HG03571 (cell line): ENCODE measurements around the gene ENTREP1.
"Not testable (repeated sequence)": the region's sequence is repeated elsewhere in the genome, so short reads cannot be mapped to it uniquely, and the experiment has no call there.

ENCODE experiments used
- ATAC-seq: cut with Tn5 transposase; IDR thresholded peaks from one replicate; pipeline ENCODE4 v1.9.1; 2021; ENCODE audit not compliant: unreplicated experiment

Gene ENTREP1

GRCh38 chr9:69400470-69400869, 75.5 kb downstream of the ENTREP1 start:
- ATAC-seq, result no peak

GRCh38 chr9:69409936-69410335, 84.9 kb downstream of the ENTREP1 start:
- ATAC-seq, result not testable (repeated sequence)

GRCh38 chr9:69411246-69411645, 86.2 kb downstream of the ENTREP1 start:
- ATAC-seq, result no peak

GRCh38 chr9:69411931-69412740, 87.1 kb downstream of the ENTREP1 start:
- ATAC-seq, result no peak

GRCh38 chr9:69412741-69413150, 87.7 kb downstream of the ENTREP1 start:
- ATAC-seq, result no peak

- ATAC-seq, result no peak
These were observed 95.7 kb downstream of the ENTREP1 start for GRCh38 chr9:69420611-69421270.

- no peak for ATAC-seq
These were observed 97.1 kb downstream of the ENTREP1 start for GRCh38 chr9:69421908-69422801.

- ATAC-seq, result no peak
These were observed 100.3 kb downstream of the ENTREP1 start for GRCh38 chr9:69425136-69425801.

GRCh38 chr9:69427286-69427685, 102.3 kb downstream of the ENTREP1 start:
- ATAC-seq, result no peak

GRCh38 chr9:69428017-69428785, 103.2 kb downstream of the ENTREP1 start:
- no peak for ATAC-seq

- ATAC-seq, result no peak
These were observed 104.3 kb downstream of the ENTREP1 start for GRCh38 chr9:69429281-69429680.

GRCh38 chr9:69430206-69430605, 105.2 kb downstream of the ENTREP1 start:
- no peak for ATAC-seq

GRCh38 chr9:69431203-69431602, 106.2 kb downstream of the ENTREP1 start:
- no peak for ATAC-seq

- no peak for ATAC-seq
These were observed 106.8 kb downstream of the ENTREP1 start for GRCh38 chr9:69431777-69432176.

- no peak for ATAC-seq
These were observed 107.6 kb downstream of the ENTREP1 start for GRCh38 chr9:69432623-69433022.

- no peak for ATAC-seq
These were observed 108.4 kb downstream of the ENTREP1 start for GRCh38 chr9:69433392-69433791.

- no peak for ATAC-seq
These were observed 109.0 kb downstream of the ENTREP1 start for GRCh38 chr9:69433968-69434367.

- ATAC-seq, result not testable (repeated sequence)
These were observed 114.6 kb downstream of the ENTREP1 start for GRCh38 chr9:69439654-69440053.

GRCh38 chr9:69440254-69440955, 115.4 kb downstream of the ENTREP1 start:
- ATAC-seq, result not testable (repeated sequence)
